Measurements from ENCODE around the gene LIMS1. TPM values are rescaled to one million over a fixed set of nuclear protein-coding genes. Genes with fewer than 3 reads are reported as not detected.

LIMS1 gene
- polyA plus RNA-seq, 3 donors: 44.0 to 130 (median 124) TPM

DNA sequence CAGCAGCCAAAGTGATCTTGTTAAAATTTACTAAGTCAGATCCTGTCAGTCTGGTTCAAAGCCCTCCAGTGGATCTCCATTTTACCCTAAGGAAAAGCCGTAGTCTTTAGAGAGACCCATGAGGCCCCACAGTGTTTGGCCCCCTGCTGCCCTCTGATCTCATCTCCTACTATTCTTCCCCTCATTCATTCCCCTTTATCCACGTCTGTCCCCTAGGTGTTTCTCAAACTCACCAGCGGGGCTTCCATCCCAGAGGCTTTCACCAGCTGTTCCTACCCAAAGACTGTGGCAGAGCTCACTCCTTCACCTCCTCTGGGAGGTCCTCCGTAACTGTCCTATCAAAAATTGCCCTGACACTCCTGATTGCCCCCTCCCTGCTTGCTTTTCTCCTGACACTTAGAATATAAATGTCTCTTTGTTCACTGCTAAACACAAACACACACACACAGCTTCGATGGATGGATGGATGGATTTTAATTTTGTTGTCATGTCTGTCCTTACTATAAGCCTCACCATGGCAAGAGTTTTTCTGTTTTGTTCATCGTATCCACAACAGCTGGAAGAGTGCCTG is 26.1 kb downstream of the LIMS1 start:
- H3K27me3 Mint-ChIP-seq (ENCODE audit: low read depth in 3 of 3): no peaks in the 10 kb centered on the region

DNA sequence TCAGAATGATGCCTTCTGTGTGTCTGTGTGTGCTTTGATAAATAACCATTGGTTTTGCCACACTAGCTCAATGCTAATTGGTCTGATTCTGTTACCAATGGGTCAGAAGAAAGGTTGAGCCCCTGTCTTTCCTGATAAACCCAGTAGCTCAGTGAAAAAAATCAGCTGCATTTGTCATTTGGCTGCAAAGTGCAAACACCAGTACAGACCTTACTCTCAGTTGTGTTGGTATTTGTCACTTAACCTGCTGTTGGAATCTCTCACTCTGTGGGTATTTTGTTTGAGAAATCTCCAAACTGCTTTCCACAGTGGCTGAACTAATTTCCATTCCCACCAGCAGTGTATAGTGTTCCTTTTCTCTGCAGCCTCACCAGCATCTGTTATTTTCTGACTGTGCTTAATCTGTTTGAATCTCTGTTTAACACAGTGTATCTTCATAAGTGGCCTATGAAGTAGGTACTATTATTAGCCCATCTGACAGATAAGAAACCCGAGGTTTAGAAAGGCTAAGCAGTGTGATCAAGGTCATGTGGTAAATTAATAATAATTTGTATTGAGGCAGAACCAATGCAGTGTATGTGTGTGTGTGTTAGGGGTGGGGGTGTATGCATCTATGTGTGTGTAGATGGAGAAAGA is 26.7 kb downstream of the LIMS1 start:
- DNase-seq: no peak
- TF ChIP-seq, protein P1, sequence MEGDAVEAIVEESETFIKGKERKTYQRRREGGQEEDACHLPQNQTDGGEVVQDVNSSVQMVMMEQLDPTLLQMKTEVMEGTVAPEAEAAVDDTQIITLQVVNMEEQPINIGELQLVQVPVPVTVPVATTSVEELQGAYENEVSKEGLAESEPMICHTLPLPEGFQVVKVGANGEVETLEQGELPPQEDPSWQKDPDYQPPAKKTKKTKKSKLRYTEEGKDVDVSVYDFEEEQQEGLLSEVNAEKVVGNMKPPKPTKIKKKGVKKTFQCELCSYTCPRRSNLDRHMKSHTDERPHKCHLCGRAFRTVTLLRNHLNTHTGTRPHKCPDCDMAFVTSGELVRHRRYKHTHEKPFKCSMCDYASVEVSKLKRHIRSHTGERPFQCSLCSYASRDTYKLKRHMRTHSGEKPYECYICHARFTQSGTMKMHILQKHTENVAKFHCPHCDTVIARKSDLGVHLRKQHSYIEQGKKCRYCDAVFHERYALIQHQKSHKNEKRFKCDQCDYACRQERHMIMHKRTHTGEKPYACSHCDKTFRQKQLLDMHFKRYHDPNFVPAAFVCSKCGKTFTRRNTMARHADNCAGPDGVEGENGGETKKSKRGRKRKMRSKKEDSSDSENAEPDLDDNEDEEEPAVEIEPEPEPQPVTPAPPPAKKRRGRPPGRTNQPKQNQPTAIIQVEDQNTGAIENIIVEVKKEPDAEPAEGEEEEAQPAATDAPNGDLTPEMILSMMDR (IDR thresholded peaks at IDR 0.05): no peak
- Histone ChIP-seq H3K79me2 (ENCODE audit: insufficient read depth, low read length) (peaks cover 36% of the 10 kb centered on the region), H3K36me3 (replicated peaks in 1 of 2; ENCODE audit: control insufficient read depth in 1 of 2, insufficient read depth in 2 of 2, low read length in 2 of 2) (no peaks in the 10 kb centered on the region), H2AFZ (ENCODE audit: insufficient read depth, low read depth, low read length, poor library complexity, severe bottlenecking) (no peak overlapping the region), H3K4me3 (replicated peaks in 1 of 3; ENCODE audit: low read depth in 2 of 3, low read length in 3 of 3) (no peak overlapping the region), H3K4me1 (ENCODE audit: control insufficient read depth in 1 of 2, insufficient read depth in 2 of 2, low read length in 2 of 2) (no peaks in the 10 kb centered on the region), H3K27me3 (ENCODE audit: control insufficient read depth in 2 of 2, insufficient read depth in 2 of 2, low read length in 2 of 2) (no peaks in the 10 kb centered on the region), H3K4me2 (replicated peaks; ENCODE audit: extremely low read depth, low read length, poor library complexity, severe bottlenecking) (no peak overlapping the region), H3K27ac (ENCODE audit: low read depth in 1 of 2, low read length in 2 of 2) (no peak overlapping the region), H3K9me3 (replicated peaks in 1 of 2; ENCODE audit: control insufficient read depth in 1 of 2, insufficient read depth in 1 of 2, low read length in 2 of 2) (no peaks in the 10 kb centered on the region), H3K9ac (ENCODE audit: insufficient read depth, low read length, poor library complexity, severe bottlenecking) (no peak overlapping the region), H4K20me1 (ENCODE audit: insufficient read depth, low read length) (peaks cover 17% of the 10 kb centered on the region)
- intact Hi-C loops (cut with micrococcal nuclease): no loop called here
- Mint-ChIP-seq H3K36me3 (peaks cover 3 to 4% of the 10 kb centered on the region in 2 donors), H3K27me3 (ENCODE audit: low read depth in 3 of 3) (no peaks in the 10 kb centered on the region), H3K4me1 (no peaks in the 10 kb centered on the region), H3K27ac (no peak overlapping the region), H3K4me3 (no peak overlapping the region), H3K9me3 (peaks cover 0 to 1% (median 0%) of the 10 kb centered on the region in 7 donors)
- 100% methylated on average over 1 of the region's 1 CpG for WGBS (ENCODE audit: insufficient coverage)

More for the DNA sequence above, 26.1 kb downstream of the LIMS1 start:
- TF ChIP-seq, protein P1 (IDR thresholded peaks at IDR 0.05): no peak
- Mint-ChIP-seq H3K4me1 (no peaks in the 10 kb centered on the region), H3K36me3 (peaks cover 3 to 4% of the 10 kb centered on the region in 2 donors), H3K9me3 (peaks cover 0 to 1% (median 0%) of the 10 kb centered on the region in 7 donors), H3K27ac (peak overlapping the region in 1 of 7 donors; percentile 10), H3K4me3 (no peak overlapping the region)
- Histone ChIP-seq H3K9ac (ENCODE audit: insufficient read depth, low read length, poor library complexity, severe bottlenecking) (no peak overlapping the region), H4K20me1 (ENCODE audit: insufficient read depth, low read length) (peaks cover 17% of the 10 kb centered on the region), H3K79me2 (ENCODE audit: insufficient read depth, low read length) (peaks cover 43% of the 10 kb centered on the region), H3K36me3 (replicated peaks in 1 of 2; ENCODE audit: control insufficient read depth in 1 of 2, insufficient read depth in 2 of 2, low read length in 2 of 2) (no peaks in the 10 kb centered on the region), H3K27me3 (ENCODE audit: control insufficient read depth in 2 of 2, insufficient read depth in 2 of 2, low read length in 2 of 2) (no peaks in the 10 kb centered on the region), H3K4me2 (replicated peaks; ENCODE audit: extremely low read depth, low read length, poor library complexity, severe bottlenecking) (no peak overlapping the region), H3K4me3 (replicated peaks in 1 of 3; ENCODE audit: low read depth in 2 of 3, low read length in 3 of 3) (no peak overlapping the region), H2AFZ (ENCODE audit: insufficient read depth, low read depth, low read length, poor library complexity, severe bottlenecking) (no peak overlapping the region), H3K27ac (ENCODE audit: low read depth in 1 of 2, low read length in 2 of 2) (no peak overlapping the region), H3K4me1 (ENCODE audit: control insufficient read depth in 1 of 2, insufficient read depth in 2 of 2, low read length in 2 of 2) (no peaks in the 10 kb centered on the region), H3K9me3 (replicated peaks in 1 of 2; ENCODE audit: control insufficient read depth in 1 of 2, insufficient read depth in 1 of 2, low read length in 2 of 2) (no peaks in the 10 kb centered on the region)
- WGBS (ENCODE audit: insufficient coverage): 93% methylated on average over 3 of the region's 6 CpGs
- DNase-seq: no peak
- intact Hi-C loops (cut with micrococcal nuclease): no loop called here

All from CD14-positive monocyte (primary cell).